Measurements from ENCODE around the gene NAMPT. TPM values are rescaled to one million over a fixed set of nuclear protein-coding genes. Genes with fewer than 3 reads are reported as not detected.
"Not testable (repeated sequence)": the region's sequence is repeated elsewhere in the genome, so short reads cannot be mapped to it uniquely, and the experiment has no call there.

NAMPT gene
- total RNA-seq, 1 donor from 2014 or later: 64.4 TPM

- H3K27me3 Mint-ChIP-seq (ENCODE audit: unreplicated experiment): no peaks in the 10 kb centered on the region
- H3K36me3 Mint-ChIP-seq (ENCODE audit: unreplicated experiment): no peaks in the 10 kb centered on the region
- no peak overlapping the region for H3K4me3 Mint-ChIP-seq (ENCODE audit: unreplicated experiment)
- no peak for TF ChIP-seq CTCF (IDR thresholded peaks at IDR 0.05)
- DNase-seq (ENCODE audit: extremely low spot score, unreplicated experiment): no peak
- H3K27ac Mint-ChIP-seq (ENCODE audit: unreplicated experiment): no peak overlapping the region
- no peaks in the 10 kb centered on the region for H3K9me3 Mint-ChIP-seq (ENCODE audit: unreplicated experiment)
- H3K4me1 Mint-ChIP-seq (ENCODE audit: unreplicated experiment): peaks cover 17% of the 10 kb centered on the region
Observed at GRCh38 chr7:106327538-106328481, 43.0 kb upstream of the NAMPT start.

- H3K27ac Mint-ChIP-seq (ENCODE audit: unreplicated experiment): no peak overlapping the region
- peaks cover 7% of the 10 kb centered on the region for H3K27me3 Mint-ChIP-seq (ENCODE audit: unreplicated experiment)
- H3K4me1 Mint-ChIP-seq (ENCODE audit: unreplicated experiment): peaks cover 17% of the 10 kb centered on the region
- H3K36me3 Mint-ChIP-seq (ENCODE audit: unreplicated experiment): no peaks in the 10 kb centered on the region
- no peak for DNase-seq (ENCODE audit: extremely low spot score, unreplicated experiment)
- no peak overlapping the region for H3K4me3 Mint-ChIP-seq (ENCODE audit: unreplicated experiment)
- no peaks in the 10 kb centered on the region for H3K9me3 Mint-ChIP-seq (ENCODE audit: unreplicated experiment)
- TF ChIP-seq CTCF (IDR thresholded peaks at IDR 0.05): no peak
Observed at GRCh38 chr7:106326594-106327537, 42.1 kb upstream of the NAMPT start.

GRCh38 chr7:106324509-106324908 is 39.7 kb upstream of the NAMPT start:
- H3K36me3 Mint-ChIP-seq (ENCODE audit: unreplicated experiment); H3K4me1 Mint-ChIP-seq (ENCODE audit: unreplicated experiment): not testable (repeated sequence)

GRCh38 chr7:106320254-106320770 is 35.5 kb upstream of the NAMPT start:
- H3K4me1 Mint-ChIP-seq (ENCODE audit: unreplicated experiment); H3K27ac Mint-ChIP-seq (ENCODE audit: unreplicated experiment); H3K4me3 Mint-ChIP-seq (ENCODE audit: unreplicated experiment); H3K36me3 Mint-ChIP-seq (ENCODE audit: unreplicated experiment); DNase-seq (ENCODE audit: extremely low spot score, unreplicated experiment): not testable (repeated sequence)
- peaks cover 20% of the 10 kb centered on the region for H3K27me3 Mint-ChIP-seq (ENCODE audit: unreplicated experiment)
- peaks cover 14% of the 10 kb centered on the region for H3K9me3 Mint-ChIP-seq (ENCODE audit: unreplicated experiment)

More at GRCh38 chr7:106324509-106324908, 39.7 kb upstream of the NAMPT start:
- H3K4me3 Mint-ChIP-seq (ENCODE audit: unreplicated experiment); DNase-seq (ENCODE audit: extremely low spot score, unreplicated experiment); H3K9me3 Mint-ChIP-seq (ENCODE audit: unreplicated experiment); H3K27ac Mint-ChIP-seq (ENCODE audit: unreplicated experiment): not testable (repeated sequence)
- H3K27me3 Mint-ChIP-seq (ENCODE audit: unreplicated experiment): peaks cover 16% of the 10 kb centered on the region

GRCh38 chr7:106318482-106318881 is 33.7 kb upstream of the NAMPT start:
- TF ChIP-seq CTCF (IDR thresholded peaks at IDR 0.05): no peak
- DNase-seq (ENCODE audit: extremely low spot score, unreplicated experiment): no peak
- Mint-ChIP-seq H3K9me3 (ENCODE audit: unreplicated experiment) (peaks cover 17% of the 10 kb centered on the region), H3K27me3 (ENCODE audit: unreplicated experiment) (peaks cover 20% of the 10 kb centered on the region), H3K4me3 (ENCODE audit: unreplicated experiment) (no peak overlapping the region), H3K36me3 (ENCODE audit: unreplicated experiment) (peaks cover 1% of the 10 kb centered on the region), H3K4me1 (ENCODE audit: unreplicated experiment) (peaks cover under 1% of the 10 kb centered on the region), H3K27ac (ENCODE audit: unreplicated experiment) (no peak overlapping the region)
